NCI-H1417 (cell line): ENCODE measurements around the gene KRT86.
"Not testable (repeated sequence)": the region's sequence is repeated elsewhere in the genome, so short reads cannot be mapped to it uniquely, and the experiment has no call there.

Experiments
- DNase-seq, 3 experiments: peaks; one replicate each; lab custom pipeline; 2025; lab: John Stamatoyannopoulos, UW

Gene KRT86

DNA sequence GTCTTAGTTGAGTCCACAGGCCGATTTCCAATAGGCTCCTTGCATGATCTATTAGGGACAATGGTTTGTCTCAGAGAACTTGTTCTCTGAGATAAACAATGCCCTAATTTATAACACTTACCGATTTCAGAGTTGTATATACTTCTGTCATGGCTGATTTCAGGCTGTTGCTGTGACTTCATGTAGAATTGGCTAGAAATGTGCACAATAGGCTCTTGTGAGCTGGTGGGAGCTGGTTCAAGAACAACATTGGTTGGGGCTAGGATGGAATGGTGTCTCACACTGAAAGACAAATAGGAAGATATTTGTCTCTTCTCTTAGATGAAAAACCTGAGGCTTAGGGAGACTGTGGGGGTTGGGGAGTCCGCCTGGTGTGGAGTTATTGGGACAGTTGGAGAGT, 6.7 kb upstream of the KRT86 start:
- DNase-seq, result no peak

DNA sequence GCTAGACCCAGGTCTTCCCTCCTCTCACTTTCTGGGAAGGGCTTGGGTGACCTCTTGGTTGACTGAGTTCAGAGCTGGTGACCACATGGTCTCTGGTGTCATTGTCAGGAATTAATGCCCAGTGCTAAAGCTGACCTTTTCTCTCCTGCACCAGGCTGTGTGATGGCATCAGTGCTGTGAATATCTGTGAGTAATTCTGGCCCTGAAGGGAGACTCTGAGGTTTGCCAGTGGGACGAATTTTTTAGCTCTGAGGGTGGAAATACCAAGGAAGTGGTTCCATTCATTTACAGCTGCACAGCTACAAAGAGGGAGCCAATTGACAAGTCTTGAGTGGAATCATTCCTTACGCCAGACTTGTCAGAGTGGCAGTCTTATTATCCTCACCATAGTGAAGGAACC, 6.2 kb upstream of the KRT86 start:
- no peak for DNase-seq

DNA sequence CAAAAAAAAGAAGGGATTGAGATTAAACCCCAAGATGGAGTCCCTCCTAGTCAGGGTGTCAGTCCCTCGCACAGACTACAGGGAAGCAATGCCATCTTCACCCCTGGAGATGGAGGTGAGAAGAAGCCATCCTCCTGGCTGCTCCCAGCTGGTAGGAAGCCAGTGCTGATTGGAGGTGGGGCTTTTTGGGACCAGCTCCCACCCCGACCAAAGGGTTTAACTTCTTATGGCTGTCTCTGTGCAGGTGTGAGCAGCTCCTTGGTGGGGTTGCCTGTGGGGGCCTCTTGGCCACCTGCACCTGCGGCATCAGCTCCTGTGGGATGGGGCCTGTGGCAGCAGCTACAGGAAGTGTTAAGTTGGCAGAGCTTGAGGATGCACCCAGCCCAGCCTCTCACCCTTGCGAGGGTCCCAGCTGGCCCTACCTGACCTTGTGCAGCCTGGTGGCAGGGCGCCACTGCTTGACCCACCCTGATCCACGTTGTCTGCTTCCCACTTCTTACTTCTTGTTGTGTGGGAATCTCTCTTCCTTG, 3.8 kb upstream of the KRT86 start:
- no peak for DNase-seq

DNA sequence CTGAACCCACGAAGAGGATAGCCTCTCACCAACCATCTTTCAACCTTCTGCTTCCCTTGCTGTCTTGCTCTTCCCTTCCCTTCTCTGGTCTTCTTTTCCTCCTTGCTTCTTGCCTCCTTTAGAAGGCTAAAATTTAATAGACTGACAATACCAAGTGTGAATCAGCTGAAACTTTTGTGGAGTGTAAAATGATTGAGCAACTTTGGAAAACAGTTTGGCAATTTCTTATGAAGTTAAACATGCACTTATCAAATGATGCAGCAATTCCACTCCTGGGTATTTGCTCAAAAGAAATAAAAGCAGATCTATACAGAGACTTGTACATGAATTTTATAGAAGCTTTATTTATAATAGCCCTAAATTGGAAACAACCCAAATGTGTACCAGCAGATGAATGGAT, 3.3 kb upstream of the KRT86 start:
- DNase-seq, result no peak

DNA sequence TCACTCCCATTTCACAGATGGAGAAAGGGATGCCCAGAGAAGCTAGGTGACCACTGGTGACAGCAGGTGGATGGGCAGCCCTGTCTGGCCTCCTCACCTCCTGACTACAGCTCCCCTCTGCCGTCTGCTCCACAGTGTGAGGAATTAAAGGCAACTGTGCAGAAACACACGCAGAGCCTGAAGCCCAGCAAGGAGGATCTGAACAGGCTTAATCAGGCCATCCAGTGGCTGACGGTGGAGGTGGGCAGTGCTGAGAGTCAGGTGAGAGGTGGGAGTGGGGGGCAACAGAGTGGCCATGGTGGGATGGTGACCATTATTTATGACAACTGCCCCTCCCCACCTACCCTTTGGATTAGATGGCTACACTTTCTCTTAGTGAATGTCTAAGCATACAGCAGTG, 1.2 kb downstream of the KRT86 start:
- DNase-seq, result no peak

DNA sequence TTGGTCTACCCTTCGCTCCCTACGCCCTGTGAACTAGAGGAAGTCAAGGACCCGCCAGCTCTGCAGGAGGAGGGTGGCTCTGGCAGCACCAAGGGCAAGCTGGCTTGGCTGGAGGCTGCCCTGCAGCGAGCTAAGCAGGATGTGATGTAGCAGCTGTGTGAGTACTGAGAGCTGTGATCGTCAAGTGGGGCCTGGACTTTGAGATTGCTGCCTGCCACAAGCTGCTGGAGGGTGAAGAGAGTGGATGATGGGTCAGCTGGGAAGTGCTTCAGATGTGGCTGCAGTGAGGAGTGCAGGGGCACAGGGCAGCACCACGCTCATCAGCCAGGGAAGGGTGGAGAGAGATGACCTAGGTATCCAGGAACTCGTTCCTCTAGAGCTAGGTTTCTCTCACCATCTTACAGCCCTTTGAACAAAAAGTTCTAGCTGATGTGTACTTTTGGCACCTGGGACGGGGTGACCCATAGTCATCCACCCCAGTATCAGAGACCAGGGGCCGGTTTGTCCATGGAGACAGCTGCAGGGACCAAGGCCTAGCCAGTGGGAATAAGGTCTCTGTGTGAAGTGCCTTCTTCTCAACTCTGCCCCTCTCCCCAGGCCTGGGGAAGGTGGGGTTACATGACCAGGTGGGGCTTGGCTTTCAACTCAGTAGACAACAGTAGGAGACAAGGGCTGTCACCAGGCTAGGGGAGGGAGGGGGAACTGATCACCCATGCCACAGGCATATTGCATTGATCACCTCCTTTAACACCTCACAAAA, 3.2 kb downstream of the KRT86 start:
- DNase-seq, result peak in 1 of 3 experiments; percentile 48

DNA sequence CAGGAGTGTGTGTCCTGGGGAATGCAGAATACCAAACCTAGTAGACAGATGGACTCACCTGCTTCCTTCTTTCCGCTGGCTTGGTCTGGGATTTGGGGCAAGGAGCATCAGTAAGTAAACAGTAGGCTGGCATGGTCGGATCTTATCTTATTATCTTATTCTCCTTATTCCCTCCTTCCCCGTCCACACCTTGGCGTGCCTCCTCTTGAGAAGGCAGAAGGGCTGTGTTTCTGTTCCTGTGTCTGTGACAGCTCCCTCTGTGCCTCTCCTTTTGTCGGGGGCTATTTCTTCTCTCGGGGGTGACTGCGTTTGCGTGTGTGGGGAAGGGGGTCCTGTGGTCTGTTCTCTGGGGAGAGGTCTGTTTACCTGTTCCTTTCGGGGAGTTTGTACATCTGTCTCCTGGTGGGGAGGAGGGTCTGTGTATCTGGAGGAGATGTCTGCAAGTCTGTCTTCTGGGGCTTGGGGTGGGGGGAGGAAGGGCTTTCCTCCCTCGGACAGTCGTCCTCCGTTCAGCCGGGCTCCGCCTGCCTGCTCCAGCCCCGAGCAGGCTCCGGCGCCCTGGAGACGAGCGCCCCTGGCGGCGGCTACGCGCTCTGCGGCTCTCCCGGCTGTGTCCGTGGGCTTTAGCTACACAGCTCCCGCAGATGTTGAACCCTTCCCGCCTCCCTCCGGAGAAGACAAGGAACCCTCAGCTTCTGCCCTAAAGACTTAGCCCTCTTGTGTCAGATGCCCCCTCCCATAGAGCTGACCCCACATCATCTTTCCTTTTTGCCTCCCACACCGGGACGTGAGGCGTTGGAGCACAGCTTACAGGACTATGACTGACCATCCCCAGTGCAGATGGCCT, 4.4 kb downstream of the KRT86 start:
- DNase-seq, result peak; percentile 64 to 79 (median 76)

DNA sequence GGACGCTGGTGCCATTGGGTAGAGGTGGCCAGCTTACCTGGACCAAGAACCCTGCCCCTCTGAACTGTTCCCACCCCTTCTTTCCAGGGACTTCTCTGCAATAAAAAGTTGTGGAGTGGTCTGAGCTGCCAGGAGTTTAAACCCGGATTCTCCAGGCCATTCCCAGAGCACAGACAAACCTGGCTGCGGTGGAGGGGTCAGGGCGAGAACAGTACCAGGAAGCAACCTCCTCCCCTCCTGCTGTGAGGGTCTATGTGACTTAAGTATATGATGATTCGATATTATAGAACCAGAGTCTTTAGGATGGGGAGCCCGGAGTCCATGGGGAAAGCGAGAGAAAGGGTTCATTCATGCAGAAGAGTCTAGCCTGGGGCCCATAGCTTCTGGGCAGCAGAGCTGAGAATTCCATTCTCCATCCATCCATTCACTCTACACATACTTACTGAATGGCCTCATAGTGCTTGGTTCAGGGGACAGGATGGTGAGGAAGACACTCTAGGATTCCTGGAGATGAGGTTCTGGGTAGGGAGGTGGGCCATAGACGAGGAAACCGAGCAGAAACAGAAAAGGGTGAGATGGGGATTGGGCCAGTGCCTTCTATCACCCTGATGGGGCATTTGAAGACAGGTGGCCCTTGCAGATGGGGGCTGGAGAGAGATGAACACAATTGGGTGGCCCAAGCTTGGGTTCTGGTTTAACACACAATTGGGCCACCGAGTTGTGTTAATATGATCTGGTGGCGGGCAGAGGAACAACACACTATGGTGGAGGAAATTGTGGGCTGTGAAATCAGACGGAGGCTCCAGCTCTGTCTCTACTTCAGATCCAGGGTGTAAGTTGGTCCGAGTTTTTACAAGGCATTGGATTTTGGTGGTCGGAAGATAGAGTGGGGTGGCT, 5.2 kb downstream of the KRT86 start:
- DNase-seq, result no peak

DNA sequence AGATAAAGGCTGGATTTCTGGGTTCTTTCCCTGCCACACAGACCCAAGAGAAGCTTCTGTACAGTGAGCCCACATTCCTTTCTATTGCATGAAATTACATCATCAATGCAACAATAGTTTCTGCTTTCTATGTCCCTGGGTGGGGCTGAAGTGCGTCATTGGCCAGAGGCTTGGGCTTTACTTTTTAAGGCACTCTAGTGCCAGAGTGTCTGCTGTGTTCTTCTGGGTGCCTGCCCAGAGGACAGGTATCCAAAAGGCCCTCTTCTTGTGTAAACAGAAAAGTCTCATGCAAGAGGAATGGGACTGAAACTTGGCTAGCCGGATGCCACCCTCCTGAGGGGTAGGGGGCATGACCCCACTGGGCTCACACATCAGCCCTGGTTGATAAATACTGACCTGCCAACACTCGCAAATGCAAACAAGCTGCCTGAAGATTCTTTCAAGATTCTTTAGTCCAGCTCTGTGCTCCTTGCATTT, 5.9 kb downstream of the KRT86 start:
- DNase-seq, result no peak

DNA sequence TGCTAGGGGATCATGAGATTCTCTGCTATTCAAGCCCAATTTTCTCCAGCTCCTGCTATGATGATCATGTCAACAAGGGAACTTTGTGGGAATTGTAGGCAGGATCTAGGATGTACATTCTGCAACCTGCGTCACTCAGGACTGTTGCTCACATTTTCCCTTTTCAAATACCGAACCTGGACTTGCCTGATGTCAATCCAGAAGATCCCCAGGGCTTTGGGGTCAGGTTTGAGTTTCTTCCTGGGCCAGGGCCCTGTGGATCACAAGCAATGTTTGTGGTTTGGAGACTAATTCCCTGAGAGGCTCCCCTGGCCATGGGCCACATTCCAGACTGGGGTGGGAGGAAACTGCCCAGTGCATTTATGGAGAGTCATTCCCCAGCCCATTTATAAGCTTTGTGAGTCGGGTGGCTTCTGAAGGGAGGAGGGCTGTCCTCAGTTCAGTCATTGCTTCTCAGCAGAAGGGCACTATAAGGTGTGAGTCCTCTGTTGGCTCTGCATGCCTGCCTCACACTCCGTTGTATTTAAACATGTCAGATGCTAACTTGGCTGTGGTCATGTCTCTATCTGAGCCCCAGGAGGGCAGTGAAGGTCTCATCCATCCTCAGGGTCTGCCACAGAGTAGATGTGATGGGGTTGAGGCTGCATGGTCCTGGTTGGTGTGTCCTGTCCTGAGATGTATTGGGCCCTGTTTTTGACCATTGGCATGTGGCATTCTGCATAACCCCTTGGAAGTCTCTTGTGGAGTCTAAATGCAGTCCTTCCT, 6.5 kb downstream of the KRT86 start:
- no peak for DNase-seq

DNA sequence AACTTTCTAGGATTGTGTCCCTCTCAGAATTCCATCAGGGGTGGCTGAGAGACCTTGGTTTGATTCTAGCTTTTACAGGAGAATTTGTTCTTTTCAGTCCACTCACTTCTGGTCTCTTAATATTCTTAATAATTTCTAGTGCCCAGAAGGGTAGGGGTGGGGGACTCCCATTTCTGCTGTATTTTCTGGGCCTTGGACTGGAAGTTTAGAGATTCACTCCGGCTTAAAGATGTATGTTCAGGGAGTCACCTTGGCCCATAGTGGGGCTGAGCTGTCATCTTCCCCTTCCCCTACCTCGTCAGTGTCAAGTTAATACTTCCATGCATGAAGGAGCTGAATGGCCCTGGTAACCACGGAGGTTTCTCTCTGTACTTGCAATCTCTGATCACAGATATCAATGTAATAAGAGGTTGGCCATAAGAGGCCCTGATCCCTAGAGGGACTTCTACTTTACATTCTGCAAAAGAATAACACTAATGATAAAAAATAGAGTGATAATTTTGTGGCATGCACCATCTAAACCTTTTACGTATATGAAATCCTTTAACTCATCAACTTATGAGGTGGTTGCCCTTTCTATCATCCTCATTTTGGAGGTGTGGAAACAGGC, 10.2 kb downstream of the KRT86 start:
- DNase-seq, result no peak

DNA sequence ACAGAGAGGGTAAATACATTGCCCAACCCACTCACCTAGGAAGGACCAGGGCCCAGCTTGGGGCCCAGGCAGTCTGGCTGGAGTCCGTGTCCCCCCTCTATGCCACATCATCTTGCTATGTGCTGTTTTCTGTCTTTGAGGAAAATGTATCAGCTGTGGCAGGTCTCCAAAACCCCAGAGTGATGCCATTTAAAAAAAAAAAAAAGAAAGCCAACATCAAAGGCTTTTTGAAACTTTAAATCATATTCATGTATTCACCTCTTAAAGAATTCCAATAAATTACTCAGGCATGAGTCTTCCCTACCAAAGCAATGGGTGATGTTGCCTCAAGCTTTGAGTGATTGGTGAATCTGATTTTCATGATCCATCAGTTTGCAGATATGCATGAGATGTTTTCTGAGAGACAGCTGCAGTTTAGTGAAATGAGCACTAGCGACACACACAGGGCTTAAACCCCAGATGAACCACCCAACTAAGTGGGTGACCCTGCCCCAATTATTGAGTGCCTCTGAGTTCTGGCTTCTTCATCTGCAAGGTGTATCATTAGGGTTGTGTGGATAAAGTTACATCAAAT, 10.8 kb downstream of the KRT86 start:
- no peak for DNase-seq

DNA sequence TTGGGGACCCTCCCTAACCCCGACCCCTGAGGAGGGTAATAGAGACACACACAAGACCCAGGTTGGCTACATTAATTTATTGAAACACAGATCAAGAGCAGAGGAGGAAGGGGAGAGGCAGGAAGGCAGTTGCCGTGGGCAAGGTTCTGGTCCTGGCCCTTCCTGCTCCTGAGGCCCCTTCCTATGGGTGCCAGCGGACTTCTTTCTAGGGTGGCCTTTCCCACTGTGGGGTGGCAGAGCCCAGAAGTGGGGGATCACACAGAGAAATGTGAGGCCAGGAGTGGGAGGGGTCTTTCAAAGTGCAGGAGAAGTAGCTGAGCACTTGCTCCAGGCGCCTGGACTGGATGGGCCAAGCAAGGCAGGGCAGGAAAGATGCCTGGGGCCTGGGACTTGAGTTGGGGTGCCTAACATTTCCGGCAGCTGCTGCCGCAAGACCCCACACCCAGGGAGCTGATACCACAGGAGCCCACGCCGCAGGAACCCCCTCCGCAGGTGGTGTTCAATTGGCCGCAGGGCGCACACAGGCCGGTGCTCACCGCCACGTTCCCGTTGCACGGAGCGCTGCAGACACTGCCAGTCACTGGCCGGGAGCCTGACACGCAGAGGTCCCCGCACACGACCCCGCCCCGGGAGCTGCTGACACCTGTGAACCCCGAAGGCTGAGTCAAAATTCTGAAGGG, 11.5 kb downstream of the KRT86 start:
- no peak for DNase-seq

DNA sequence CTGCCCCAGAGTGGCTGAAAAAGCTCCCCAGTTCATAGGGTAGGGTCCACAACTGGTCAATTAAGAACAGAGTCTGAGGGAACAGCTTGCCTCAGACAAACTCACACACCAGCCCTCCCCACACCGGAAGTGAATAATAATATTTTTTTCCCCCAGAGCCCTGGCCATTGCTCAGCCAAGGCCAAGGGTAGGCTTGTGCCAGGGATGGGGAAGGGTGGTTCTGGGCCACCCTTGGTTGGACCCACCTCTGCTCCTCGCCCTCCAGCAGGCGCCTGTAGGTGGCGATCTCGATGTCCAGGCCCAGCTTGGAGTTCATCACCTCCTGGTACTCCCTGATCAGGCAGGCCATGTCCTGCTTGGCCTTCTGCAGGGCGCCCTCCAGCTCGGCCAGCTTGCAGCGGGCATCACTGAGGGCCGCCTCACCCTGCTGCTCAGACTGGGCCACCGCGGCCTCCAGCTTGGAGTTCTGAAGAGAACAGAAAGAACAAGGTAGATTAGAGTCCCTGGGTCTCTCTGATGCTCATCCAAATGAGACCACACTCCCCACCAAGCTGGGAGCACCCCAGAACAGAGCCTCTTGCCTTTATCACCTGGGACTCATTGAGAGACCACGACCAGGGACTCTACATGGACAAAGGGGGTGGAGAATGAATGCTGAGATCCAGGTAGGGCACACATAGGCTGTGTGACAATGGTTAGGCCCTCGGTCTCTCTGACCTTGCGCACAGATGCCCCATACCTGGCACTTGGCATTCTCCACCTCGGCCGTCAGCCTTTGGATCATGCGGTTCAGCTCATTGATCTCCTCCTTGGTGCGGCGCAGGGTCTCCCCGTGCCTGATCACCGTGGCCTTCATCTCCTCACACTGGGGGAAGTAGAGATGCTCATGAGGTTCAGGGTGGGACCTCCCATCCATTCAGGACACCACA, 12.7 kb downstream of the KRT86 start:
- not testable (repeated sequence) for DNase-seq

DNA sequence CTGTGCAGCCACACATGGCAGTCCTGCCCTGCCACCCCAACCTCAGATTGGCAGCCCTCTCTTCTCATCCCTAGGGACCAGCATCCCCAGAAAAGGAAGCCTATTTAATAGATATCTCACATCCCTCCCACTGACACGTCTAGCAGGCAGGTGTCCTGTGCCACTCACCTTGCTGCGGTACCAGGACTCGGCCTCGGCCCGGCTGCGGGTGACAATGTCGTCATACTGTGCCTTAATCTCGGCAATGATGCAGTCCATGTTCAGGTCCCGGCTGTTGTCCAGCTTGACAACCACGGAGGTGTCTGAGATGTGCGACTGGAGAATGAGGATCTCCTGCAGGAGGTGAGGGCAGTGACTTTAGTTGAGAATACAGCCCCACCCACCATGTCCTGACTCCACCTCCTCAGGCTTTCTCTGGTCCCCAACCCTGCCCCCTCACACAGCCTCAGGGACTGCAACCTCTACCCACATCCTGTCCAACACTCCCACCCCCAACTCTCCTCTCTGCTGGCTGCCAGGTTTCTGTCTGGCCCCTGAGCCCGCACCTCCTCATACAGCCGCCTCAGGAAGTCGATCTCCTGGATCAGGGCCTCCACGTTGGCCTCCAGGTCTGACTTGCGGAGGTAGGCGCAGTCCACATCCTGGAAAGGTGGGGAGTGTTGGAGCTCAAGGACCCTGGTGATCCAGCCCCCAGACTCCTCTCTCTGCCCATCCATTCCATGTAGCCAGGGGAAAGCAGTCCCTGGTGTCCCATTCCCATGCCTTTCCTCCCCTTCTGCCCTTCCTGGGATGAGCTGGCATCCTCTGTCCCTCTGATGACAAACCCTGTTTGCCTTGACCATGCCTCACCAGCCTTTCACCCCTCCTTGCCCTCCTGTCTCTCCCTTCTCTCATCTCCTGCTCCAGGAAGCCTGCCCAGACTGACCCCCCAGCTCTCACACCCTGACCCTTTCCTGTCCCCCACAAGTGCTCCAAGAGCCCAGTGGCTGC, 13.7 kb downstream of the KRT86 start:
- not testable (repeated sequence) for DNase-seq

DNA sequence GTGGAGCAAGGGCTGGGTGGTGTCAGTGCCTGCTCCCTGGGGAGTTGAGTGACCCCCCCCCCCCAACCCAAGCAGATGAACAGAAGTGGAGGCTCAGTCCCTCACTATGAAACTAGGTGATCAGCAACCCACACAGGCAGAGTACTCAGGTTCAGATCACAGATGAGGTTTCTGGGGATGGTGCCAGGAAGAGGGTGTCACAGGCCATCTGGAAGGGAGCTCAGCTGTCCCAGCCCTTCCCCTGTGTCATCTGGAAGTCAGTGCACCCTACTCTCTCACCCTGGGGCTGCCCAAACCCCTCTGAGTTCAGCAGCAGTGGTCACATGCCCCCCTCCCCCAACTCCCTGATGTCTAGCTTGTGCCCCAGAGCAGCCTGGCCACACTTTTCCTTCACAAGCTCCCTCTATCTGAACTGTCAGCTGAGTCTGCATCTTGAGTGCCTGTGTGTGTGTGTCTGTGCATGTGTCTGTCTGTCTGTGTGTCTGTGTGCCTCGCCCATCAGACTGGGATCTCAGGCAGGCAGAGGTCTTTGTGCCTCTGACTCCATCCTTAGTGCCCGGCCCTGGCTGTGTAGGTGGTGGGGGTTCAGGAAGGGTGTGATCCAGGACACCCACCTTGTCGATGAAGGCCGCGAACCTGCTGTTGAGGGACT, 16.2 kb downstream of the KRT86 start:
- DNase-seq, result not testable (repeated sequence)
